HG03103 (cell line): ENCODE data around the gene ZNF628.

Experiments used
- ATAC-seq: cut with Tn5 transposase; IDR thresholded peaks from one replicate; pipeline ENCODE4 v1.9.1; 2021; ENCODE audit warnings: low read depth; ENCODE audit not compliant: unreplicated experiment

The ZNF628 gene

DNA sequence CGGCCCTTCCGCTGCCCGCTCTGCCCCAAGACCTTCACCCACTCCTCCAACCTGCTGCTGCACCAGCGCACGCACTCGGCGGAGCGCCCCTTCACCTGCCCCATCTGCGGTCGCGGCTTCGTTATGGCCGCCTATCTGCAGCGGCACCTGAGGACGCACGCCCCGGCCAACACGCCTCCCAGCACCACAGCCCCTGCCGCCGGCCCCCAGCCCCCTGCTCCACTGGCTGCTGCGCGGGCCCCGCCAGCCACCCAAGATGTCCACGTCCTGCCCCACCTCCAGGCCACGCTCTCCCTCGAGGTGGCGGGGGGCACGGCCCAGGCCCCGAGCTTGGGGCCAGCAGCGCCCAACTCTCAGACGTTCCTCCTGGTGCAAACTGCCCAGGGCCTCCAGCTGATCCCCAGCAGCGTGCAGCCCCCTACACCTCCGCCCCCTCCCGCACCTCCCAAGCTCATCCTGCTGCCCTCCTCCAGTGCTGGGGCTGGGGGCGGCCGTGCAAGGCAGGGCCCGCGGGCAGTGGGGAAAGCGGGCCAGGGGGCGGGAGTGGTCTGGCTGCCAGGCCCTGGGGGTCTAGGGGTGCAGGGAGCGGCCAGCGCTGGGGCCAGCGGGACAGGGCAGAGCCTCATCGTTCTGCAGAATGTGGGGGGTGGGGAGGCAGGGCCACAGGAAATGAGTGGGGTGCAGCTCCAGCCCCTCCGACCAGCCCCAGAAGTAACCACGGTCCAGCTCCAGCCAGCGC is 6.7 kb downstream of the ZNF628 start:
- ATAC-seq, result no peak

DNA sequence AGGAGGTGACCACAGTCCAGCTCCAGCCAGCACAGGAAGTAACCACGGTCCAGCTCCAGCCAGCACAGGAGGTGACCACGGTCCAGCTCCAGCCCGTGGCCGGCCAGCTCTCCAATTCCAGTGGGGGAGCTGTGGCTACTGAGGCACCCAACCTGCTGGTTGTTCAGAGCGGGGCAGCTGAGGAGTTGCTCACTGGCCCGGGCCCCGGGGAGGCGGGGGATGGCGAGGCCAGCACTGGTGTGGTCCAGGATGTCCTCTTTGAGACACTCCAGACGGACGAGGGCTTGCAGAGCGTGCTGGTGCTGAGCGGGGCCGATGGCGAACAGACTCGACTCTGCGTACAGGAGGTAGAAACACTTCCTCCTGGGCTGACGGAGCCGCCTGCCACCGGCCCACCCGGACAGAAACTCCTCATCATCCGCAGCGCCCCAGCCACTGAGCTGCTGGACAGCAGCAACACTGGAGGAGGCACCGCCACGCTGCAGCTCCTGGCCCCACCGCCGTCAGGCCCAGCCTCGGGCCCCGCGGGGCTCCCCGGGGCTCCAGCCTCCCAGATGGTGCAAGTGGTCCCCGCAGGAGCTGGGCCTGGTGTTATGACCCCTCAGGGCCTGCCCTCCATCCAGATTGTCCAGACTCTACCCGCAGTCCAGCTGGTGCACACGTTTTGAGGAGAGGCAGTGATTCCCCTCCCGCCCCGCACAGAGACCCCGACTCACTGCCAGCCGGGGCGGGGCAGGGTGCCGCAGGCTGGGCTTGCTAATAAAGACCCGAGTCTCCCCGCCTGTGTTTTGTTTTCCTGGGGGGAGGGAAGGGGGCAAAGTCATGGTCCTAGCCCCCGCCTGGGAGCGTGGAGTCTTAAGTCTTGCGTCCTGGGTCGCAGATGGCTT is 7.5 kb downstream of the ZNF628 start:
- ATAC-seq, result no peak

DNA sequence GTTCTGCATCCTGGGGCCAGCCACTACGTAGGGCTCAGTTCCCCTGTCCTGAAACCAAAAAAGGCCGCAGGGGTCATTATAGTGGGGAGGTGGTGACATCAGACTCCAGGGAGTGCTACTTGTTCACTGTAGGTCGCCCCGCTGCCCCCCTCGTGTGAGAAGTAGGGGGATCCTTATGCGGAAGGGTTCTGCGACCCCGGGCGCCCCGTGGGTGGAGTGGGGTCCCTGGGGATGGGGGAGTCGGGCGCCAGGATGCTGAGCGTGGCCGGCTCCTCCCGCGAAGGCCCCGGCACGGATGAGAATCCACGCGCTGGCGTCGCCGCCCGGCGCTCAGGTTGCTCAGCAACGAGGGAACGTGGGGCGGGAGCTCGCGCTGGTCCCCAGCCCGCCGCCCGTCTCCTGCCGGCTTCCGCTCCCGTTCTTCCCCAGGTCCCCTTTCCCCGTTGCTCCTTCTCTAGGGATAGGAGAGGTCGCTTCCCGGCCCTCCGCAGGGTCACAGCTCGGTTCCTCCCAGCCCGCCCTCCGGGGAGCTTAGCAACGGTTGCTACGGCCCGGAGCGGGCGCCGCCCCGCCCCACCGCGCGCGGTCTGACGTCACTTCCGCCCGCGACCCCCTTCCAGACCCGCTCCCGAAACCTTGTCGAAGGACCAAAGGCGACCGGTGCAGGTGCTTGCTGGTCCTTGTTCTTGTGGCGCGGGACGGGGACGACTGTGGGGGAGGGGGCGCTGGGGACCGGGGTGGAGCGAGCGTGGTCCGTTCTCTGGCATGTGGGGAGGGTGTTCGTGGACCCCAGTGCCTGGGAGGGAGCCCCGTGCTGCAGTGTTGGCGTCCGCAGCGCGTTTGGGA is 8.4 kb downstream of the ZNF628 start, which contains the start of gene NAT14:
TSS of gene NAT14 (plus strand) at position 596 of the 846 bp plus-strand sequence. CDS start 521 bp downstream, outside the sequence.
- no peak for ATAC-seq

DNA sequence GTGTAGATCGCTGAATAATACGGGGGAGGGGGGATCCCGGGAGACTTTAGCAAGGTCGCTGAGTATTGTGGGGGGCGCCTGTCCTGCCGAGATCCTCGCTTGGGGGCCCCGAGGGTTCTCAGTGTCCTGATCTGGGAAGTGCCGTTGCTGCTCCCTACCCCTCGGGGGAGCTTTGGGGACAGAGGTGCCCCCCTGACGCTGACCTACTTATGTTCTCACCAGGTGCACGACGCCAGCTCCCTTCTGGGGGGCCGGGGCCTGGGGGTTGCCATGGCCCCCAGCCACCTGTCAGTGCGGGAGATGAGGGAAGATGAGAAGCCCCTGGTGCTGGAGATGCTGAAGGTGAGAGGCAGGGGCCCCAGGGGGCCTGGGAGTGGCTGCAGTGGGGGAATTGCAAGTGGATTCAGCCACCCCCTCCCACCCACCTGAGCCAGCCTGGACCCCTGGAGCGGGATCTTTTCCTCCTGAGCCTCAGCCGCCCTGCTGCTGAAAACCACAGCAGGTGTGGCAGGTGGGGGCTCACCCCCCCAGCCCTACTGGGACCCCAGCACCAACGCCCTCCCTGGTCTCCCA is 9.1 kb downstream of the ZNF628 start:
- no peak for ATAC-seq

DNA sequence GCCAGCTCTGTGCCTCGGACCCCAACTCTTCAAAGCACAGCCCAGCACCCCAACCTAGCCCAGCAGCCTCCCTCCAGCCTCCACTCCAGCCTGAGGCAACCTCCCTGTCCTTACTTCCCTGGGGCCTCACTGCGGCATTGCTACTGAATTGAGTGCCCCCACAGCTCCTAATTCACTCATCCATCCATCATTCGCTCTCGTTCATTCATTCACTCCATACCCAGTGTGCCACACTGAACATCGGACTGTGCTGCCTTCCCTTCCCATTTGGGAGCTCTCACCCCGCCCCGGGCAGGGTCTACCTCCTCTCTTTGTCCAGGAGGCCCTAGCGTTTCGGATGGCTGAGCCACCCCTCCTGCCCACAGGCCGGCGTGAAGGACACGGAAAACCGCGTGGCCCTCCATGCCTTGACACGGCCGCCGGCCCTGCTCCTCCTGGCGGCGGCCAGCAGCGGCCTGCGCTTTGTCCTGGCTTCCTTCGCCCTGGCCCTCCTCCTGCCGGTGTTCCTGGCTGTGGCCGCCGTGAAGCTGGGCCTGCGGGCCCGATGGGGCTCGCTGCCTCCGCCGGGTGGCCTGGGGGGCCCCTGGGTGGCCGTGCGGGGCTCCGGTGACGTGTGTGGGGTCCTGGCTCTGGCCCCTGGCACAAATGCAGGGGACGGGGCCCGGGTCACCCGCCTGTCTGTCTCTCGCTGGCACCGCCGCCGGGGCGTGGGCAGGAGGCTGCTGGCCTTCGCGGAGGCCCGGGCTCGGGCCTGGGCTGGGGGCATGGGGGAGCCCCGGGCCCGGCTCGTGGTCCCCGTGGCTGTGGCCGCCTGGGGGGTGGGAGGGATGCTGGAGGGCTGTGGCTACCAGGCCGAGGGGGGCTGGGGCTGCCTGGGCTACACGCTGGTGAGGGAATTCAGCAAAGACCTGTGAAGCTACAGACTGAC is 9.9 kb downstream of the ZNF628 start:
- no peak for ATAC-seq

DNA sequence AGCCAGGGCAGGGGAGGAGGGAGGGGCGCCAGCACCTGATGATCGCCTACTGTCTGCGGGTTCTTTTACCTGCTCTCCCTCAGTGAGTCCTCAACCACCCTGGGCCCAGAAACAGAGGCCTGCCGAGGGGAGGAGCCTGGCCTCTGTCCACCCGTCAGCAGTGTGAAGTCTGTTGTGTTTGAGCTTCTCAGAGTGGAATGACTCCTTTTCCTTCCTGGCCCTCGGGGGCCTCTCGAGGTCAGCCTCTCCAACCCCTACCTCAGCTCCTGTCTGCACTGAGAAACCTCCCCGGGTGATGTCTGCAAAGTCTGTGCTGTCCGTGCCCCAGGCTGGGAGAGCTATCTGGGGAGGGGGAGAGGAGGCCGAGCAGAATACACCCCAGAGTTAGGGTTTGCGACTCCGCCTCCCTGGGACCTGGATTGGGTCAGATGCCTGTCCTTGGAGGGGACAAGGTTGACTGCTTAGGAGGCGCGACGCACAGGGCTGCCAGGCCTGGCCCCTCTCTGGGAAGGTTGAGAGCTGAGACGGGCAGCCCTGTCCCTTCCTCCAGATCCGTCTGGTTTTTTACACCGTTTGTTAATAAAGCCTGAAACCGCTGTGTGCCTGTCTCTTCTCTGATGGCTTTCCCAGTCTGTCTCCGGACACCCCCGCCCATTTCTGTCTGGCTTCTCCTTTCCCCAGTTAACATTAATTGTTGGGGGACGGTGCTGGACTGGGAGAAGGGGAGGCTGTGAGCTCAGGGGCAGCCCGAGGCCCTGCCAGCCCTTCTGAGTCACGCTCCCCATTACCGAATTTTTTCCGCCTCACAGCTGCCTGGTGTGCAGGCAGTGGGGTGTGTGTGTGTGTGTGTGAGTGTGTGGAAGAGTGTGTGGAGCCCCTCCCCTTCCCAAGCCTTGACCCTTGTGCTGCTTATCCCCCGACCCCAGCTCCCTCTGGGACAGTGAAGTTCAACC is 10.8 kb downstream of the ZNF628 start:
- ATAC-seq, result no peak

DNA sequence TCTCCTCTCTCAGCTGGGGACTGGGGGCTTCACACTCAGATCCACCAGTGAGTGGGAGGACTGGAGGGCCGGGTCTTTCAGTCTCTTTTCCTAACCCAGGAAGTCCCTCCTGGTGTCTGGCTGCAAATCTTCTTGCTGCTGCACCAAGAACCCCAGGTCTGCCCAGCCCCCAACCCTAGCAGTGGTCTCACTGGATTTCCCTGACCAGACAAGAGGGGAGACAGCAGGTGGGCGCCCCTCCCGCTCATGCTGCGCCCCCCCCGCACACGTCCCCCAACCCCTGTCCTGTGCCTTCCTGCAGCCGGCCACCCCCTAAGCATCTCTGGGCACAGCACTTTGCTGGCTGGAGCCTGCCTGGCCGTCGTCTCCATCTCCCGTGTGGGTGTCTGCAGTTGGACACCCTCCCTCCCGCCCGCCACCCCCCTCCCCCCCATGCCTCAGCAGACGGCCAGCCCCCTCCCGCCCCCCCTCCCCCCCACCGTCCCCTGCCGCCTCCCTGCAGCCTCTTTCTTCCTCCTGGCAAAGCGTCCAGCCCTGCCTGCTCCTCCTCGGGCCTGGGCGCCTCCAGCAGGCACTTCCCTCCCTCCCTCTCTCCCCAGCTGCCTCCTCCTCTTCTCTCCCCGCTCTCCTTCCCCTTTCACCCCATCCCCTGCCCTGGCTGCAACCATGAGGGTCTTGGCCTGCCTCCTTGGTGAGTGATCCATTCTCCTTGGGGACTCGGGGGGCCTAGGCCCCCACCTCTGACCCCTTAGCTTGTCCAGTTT is 11.7 kb downstream of the ZNF628 start, which contains the start of gene SSC5D:
TSS of gene SSC5D (plus strand) at position 513 of the 764 bp plus-strand sequence. CDS start at position 667, 154 bp downstream.
- ATAC-seq, result no peak

DNA sequence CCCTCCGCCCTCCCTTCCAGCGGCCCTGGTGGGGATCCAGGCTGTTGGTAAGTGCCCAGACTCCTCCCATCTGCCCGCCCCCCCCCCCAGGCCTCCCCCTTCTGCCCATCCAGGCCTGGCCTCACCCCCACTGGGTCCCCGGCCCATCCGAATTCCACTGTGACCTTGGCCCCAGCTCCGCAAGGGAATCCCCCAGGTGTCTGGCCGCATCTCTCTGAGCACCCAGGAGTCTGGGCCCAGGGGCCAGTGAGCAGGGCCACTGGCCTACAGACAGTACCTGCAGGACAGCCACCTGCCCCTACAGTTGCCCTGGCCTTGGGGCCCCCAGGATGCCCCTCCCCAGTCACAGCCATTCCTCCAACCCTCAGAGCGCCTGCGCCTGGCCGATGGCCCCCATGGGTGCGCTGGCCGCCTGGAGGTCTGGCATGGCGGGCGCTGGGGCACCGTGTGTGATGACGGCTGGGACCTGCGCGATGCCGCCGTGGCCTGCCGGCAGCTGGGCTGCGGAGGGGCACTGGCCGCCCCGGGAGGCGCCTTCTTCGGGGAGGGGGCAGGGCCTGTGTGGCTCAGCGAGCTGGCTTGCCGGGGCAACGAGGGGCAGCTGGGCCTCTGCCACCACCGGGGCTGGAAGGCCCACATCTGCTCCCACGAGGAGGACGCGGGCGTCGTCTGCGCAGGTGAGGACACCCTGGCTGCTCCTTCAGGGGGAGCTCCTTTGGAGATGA is 12.7 kb downstream of the ZNF628 start:
- ATAC-seq, result no peak

DNA sequence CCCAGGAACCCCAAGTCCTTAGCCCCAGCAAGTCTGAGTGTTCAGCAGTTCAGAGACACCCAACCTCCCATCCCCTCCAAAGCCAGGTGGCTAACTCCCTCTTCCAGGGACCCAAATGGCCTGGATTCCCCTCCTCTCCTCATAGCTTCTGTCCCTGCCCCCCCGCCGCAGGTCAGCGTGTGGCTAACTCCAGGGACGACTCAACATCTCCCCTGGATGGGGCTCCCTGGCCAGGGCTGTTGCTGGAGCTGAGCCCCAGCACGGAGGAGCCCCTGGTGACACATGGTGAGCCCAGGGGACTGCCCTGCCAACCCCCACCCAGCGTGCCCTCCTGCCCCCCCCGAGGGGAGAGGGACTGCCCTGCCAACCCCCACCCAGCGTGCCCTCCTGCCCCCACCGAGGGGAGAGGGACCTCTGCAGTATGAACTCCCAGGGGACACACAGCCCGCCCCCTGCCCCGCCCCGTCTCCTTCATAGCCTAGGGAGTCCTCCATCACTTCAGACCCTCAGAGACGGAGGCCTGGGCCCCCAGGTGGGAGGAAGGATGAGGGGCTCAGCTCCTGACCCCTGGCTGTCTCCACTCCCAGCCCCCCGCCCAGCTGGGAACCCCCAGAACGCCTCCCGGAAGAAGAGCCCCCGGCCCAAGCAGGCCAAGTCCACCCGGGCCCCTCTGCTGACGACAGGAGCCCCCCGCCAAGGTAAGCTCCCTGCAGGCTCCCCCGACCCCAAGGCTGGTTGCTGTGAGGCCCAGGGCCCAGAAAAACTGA is 13.5 kb downstream of the ZNF628 start:
- no peak for ATAC-seq

DNA sequence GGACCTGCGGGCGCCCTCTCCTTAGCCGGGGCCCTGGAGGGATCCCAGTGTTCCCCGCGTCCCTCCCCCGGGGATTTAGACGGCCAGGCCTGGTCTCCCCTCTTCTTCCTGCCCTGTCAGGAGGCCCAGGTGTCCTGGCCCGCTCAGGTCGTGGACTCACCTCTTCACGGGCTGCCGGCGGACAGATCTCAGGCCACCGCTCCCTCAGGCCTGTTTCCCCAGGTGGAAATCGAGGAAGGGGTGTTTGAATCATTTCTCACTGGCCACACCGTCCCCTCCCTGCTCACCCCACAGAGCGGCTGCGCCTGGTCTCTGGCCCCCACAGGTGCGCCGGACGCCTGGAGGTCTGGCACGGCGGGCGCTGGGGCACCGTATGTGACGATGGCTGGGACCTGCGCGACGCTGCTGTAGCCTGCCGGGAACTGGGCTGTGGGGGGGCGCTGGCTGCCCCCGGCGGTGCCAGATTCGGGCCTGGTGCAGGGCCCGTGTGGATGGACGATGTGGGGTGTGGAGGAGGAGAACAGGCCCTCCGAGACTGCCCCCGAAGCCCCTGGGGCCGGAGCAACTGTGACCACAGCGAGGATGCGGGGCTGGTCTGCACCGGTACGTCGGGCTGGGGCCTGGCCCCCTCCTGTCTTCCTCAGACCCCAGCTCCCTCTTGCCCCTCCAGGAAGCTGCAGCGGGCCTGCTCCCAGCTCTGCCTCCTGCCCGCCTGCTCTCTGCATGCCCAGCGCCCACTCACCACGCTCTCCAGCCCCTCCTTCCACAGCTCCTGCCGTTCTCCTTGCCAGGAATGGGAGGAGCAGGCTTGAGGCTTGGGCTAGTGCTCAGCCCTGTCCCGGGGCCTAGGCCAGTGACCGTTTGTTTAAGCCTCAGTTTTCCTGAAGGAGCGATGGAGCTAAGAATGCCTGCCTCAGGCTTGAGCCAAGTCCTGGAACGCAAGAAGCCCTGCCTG is 14.3 kb downstream of the ZNF628 start:
- no peak for ATAC-seq

DNA sequence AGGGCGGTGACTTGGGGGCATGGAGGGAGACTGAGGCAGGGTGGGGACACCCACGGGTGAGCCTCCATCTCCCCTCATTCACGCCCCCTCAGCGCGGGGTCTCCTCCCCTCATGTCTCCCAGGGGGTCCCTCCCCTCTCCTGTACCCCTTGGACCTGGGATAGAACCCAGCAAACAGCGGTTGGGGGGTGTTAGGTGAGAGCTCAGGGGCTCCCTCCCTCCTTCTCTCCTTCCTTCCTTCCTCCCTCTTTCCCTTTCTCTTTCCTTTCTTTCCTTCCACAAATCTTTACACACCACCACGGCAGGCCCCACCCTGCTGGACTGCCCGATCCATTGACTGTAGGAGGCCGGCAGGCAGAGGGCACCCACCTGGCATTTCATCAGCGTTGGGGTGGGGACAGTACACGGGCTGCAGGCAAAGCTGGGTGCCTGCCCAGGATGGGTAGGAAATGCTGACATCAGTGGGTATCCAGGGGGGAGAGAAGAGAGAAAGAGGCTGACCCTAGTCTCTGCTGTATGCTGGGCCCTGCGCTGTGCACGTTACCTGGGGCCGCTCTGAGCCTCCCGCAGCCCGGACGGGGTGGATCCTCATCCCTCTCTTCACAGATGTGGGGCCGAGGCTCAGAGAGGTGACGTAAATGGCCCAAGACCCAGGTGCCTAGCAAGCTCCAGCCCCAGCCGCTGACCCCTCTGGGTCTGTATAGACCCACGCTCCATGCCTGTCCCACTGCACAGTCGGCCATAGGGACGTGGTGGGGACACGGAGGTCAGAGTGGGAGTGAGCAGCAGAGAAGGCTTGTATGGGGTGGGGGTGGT is 15.3 kb downstream of the ZNF628 start:
- no peak for ATAC-seq

DNA sequence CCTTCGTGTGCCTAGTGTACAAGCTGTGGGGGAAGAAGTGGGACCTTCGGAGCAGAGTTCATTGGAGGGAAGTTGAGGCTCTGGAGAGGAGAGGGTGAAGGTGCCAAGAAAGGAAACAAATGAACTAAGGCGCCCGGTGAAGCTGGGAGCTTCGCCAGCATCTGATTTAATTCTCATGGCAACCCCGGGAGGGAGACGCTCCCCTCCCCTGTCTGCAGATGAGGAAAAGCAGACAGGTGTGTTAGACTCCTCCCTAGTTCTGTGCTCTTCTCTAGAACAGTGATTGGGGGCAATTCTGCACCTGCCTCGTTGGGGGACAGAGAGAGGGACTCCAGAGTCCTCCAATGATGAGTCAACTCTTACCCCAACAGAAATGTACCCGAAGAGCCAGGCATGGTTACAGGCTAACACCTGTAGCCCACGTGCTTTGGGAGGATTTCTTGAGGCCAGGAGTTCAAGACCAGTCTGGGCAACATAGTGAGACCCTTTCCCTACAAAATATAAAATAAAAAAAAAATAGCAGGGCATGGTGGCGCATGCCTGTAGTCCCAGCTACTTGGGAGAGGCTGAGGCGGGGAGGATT is 16.0 kb downstream of the ZNF628 start:
- no peak for ATAC-seq

DNA sequence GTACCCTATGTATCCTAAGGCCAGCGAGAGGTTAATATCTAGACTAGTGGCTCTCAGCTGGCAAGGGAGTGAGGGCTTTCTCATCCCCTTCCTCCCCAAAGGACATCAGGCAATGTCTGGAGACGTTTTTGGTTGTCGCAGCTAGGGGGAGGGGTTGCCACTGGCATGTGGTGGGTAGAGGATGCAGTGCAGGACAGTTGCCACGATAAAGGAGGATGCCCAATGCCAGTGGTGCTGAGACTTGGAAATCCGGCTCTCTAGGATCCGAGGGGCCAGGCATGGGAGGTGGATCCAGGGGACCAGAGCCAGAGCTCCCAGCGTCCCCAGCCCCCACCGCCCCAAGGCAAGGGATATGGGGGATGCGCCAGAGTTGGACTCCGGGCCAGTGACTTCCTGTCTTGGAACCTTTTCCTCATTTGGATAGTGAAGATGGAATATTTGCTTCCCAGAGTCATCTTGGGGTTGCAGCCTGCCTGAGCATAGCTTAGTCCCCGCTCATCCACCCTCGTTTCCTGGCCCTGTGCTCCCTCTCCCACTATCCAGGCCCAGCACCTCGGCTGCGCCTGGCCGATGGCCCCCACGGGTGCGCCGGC is 16.7 kb downstream of the ZNF628 start:
- no peak for ATAC-seq
